GM19328 (cell line): ENCODE data around the gene PVALEF.

Experiments
- ATAC-seq: cut with Tn5 transposase; IDR thresholded peaks from one replicate; pipeline ENCODE4 v1.9.1; 2021; ENCODE audit warnings: mild to moderate bottlenecking, moderate library complexity; ENCODE audit not compliant: unreplicated experiment

PVALEF gene

GRCh38 chr17:81165246-81166032 lies at the start of gene PVALEF:
TSS of gene PVALEF (plus strand) at chr17:81165507. CDS start at chr17:81181227, 15,720 bp downstream.
- no peak for ATAC-seq

- ATAC-seq = no peak
Observed at GRCh38 chr17:81115749-81116464, 49.4 kb upstream of the PVALEF start.

DNA sequence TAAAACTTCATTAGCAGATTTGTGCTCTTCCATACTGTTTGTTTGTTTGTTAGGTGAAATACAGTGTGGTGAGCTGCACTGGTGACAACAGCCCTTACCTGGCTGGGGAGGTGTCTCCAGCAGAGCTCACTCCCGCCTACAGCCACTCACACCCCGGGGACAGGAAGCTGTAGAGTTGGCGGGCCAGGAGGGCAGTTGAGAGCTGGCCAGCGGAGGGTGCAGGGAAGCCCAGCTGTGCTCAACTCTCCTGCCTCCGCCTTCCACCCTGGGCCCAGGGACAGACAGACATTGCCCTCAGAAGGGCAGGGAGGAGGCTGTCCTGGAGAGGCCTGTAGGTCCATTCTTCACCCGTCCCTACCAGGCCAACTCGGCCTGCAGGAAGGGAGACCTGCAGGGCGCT lies 48.6 kb upstream of the PVALEF start:
- ATAC-seq = no peak

GRCh38 chr17:81117672-81118198 lies 47.6 kb upstream of the PVALEF start:
- ATAC-seq = no peak

DNA sequence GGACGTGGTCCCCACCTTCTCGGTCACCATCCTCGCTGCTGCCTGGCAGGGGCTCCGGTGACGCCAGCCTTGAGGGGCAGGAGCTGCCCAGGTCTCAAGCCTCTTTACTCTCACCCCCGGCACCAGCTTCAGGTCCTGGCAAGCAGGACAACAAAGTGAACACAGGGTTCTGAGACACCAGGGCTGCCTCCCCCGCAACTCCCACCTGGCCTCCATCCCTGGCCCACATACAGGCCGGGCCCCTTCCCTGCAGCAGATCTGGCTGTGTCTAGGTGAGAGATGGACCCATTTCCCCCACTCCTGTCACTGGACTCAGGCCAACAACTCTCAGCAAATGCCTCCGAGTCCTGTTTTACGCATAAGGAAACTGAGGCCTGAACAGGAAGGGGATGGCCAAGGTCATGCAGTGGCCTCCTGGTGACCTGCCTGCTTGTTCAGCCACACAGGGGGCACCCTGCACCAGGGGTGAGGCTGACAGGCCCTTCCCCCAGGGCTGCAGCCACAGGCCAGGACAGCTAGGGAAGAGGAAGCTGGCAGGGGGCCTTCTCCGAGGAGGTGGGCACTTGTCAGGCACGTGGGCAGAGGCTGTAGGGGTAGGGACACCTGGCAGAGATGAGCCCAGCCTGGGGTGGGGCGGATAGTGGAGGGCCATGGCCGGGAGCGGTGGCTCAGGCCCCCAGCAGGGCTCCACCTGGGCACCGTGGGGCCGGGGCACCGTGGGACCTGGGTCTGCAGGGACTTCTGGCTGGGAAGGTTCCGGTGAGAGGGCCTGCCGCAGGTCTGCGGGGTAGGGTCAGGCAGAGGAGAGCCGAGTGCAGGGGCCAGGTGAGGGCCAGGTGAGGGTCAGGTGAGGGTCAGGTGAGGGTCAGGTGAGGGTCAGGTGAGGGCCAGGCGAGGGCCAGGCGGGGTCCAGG lies 46.7 kb upstream of the PVALEF start:
- ATAC-seq = no peak

DNA sequence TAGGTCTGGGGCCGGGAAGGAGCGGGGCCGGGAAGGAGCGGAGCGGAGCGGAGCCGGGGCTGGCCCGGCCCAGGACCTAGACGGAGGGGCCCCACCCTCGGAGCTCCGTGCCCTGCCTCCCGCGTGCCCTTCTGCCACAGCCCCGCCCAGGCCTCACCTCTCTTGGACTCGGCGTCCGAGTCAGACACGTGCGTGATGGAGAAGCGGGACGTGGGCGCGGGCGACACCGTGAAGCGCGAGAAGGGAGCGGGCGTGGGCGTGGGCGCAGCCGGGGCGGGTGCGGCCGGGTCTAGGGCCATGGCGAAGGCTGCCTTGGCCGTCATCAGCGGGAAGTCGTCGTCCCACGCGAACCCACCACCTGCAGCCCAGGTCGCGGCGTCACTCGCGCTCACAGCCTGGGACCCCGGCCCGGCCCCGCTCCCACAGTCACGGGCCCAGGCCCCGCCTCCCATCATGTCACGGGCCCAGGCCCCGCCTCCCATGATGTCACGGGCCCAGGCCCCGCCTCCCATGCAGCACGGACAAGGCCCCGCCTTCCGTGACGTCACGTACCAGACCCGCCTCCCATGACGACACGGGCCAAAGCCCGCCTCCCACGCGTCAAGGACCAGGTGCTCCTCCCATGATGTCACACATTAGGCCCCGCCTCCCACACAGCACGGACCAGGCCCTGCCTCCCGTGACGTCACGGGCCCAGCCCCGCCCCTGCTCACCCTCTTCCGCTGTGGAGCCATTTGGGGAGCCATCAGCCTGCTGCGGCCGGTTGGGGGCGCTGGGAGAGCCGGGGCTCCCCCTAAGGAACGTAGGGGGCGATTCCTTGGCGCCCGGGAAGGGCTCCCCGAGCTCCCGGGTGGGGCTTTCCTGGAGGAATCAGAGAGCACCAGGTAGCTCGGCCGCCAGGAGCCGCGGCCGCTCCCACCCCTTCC lies 45.8 kb upstream of the PVALEF start:
- ATAC-seq = no peak

DNA sequence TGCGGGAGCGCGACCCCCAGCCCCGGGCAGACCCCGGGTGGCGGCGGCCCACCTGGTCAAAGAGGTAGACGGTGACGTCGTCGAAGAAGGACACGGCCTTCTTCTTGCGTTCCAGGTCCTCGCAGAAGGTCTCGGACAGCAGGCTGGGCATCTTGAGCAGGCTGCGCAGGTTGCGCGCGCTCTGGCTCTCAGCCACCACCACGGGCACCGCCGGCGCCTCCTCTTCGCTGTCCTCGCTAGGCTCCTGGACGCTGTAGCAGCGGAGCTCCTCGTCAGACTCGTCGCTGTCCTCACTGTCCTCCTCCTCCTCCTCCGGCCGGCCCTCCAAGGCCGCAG lies 45.2 kb upstream of the PVALEF start:
- no peak for ATAC-seq

GRCh38 chr17:81120695-81121621 lies 44.3 kb upstream of the PVALEF start:
- ATAC-seq = no peak

DNA sequence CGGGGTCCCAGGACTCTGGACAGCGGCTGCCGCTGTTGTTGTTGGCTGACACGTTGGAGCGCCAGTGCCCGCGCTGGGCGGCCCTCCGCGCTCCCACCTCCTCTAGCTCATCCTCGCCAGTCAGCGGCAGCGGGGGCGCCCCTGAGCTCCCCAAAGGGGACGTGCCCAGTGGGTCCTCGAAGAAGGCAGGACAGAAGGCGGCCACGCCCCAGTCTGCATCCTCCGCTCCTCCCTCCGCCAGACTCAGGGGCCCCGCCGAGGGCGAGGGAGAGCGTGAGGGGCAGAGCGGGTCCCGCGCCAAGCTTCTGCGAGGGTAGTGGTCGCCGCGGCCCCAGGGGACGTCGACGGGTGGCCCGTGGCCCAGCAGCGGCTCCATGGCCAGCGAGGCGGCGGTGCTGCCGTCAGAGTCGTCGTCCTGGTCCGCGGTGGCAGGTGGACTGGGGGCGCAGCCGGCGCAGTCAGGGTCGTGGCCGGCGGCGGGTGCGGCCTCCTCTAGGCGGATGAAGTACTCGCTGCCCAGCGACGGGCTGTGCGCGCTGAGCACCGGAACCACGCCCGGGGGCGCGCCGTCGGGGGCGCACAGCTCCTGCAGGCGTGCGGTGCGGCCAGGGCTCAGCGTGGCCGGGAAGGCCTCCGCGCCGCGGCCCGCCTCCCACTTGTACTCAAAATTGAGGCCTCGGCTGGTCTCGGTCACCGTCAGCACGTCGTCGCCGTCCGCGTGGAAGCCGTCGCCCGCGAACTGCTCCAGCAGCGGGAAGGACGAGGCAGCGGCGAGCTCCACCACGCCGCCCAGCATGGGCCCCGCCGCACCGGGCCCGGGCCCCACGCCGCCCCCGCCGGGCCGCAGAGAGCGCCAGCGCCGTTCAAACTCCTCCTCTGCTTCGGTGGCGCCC lies 43.2 kb upstream of the PVALEF start:
- no peak for ATAC-seq

GRCh38 chr17:81123052-81124048 lies 42.0 kb upstream of the PVALEF start:
- no peak for ATAC-seq

DNA sequence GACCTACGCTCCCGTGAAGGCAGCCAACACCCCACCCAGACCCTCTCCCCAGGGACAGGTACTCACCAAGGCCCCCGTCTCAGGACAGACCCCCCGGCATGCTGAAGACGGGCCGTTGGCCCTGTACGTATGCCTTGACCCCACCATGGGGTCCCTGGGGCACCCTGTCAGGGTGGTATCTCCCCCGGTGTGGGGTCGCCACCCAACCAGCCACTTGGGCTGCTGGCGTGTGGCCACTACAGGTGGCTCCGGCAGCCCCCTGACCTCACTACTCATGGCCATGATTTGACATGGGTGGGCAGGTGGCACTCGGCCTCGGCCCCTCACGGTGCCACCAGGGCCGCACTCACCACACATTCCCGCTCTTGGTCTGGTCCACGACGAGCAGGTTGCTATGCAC lies 40.9 kb upstream of the PVALEF start:
- ATAC-seq = no peak

GRCh38 chr17:81125573-81126081 lies 39.7 kb upstream of the PVALEF start:
- ATAC-seq = no peak

DNA sequence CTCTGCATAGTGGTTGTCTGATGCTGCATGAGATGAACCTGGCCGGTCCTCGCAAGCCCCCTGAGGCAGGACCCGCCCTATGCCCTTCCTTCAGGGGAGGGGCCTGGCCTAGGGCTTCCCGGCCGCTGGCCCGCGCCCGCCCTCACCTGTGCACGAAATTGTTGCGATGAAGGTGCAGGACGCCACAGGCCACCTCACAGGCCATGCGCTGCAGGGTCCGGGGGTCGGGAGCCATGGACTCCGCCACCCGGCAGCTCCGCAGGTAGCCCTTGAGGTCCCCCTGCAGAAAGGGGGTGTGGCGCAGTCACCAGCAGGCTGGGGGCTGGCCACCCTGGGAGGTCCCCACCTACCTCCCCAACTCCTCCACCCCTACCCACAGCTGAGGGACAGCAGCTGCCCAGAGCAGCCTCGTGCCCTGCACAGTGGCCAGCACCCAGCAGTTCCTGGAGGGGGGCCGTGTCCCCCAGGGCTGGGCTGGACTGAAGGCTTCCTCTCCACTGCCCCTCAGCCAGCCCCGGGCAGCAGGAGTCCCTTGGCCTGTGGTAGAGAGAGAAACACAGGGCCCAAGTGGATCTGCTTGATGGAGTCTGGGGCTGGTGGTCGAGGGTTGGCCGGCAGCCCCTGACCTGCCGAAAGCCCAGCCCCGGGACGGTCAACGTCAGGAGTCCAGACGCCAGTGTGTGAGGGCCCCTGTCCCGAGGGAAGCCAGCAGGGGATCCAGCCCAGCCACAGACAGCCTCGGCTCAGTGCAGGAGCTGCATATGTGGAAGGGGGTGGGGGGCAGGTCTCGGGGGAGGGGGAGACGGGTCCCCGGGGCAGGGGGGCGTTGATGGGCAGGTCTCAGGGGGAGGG lies 38.8 kb upstream of the PVALEF start:
- no peak for ATAC-seq

- no peak for ATAC-seq
Observed at GRCh38 chr17:81127133-81127455, 38.2 kb upstream of the PVALEF start.

GRCh38 chr17:81127526-81128177 lies 37.7 kb upstream of the PVALEF start:
- no peak for ATAC-seq
